HepG2 (cell line): ENCODE results near the gene SNN. TPM values are rescaled to one million over a fixed set of nuclear protein-coding genes. Genes with fewer than 3 reads are reported as not detected.

Experiments
- IRX3 ChIP-seq: sonication (generic); formaldehyde crosslinking; IDR thresholded peaks from 2 replicates; pipeline ENCODE4 v1.8.1; 2023; ENCODE audit warnings: mild to moderate bottlenecking, low read depth, missing genetic modification reagents, borderline replicate concordance
- JUNB ChIP-seq: sonication (generic); formaldehyde crosslinking; IDR thresholded peaks from 2 replicates; pipeline ENCODE4 v1.8.0; 2022; ENCODE audit warnings: missing genetic modification reagents, mild to moderate bottlenecking, borderline replicate concordance
- KDM2A ChIP-seq: sonication (generic); formaldehyde crosslinking; IDR thresholded peaks from 2 replicates; pipeline ENCODE4 v1.4.0; 2020; ENCODE audit warnings: low read depth, missing genetic modification reagents, borderline replicate concordance
- KDM3A ChIP-seq: IDR thresholded peaks from 2 replicates; pipeline ENCODE4 v1.6.1; 2018; ENCODE audit warnings: low read depth, missing compliant biosample characterization
- KLF15 ChIP-seq: sonication (generic); formaldehyde crosslinking; IDR thresholded peaks from 2 replicates; pipeline ENCODE4 v1.8.1; 2023; ENCODE audit warnings: borderline replicate concordance, mild to moderate bottlenecking, inconsistent platforms, missing genetic modification reagents, mixed read lengths
- MTF2 ChIP-seq: sonication (generic); formaldehyde crosslinking; IDR thresholded peaks from 2 replicates; pipeline ENCODE4 v1.5.0; 2020; ENCODE audit warnings: missing genetic modification reagents, borderline replicate concordance
- NCOA1 ChIP-seq: sonication (generic); formaldehyde crosslinking; IDR thresholded peaks from 2 replicates; pipeline ENCODE4 v1.9.0; 2021; ENCODE audit warnings: missing genetic modification reagents
- NFATC3 ChIP-seq: sonication (generic); formaldehyde crosslinking; IDR thresholded peaks from 2 replicates; pipeline ENCODE4 v1.5.1; 2020; ENCODE audit warnings: mild to moderate bottlenecking, missing genetic modification reagents
- ONECUT2 ChIP-seq: sonication (generic); formaldehyde crosslinking; IDR thresholded peaks from 2 replicates; pipeline ENCODE4 v1.4.0; 2020; ENCODE audit warnings: missing genetic modification reagents
- PCBP1 ChIP-seq: fragments of 200-400 bp; formaldehyde crosslinking; IDR thresholded peaks from 2 replicates; pipeline ENCODE4 v1.6.1; 2017; ENCODE audit warnings: mild to moderate bottlenecking, low read depth, low read length, borderline replicate concordance
- SOX5 ChIP-seq: IDR thresholded peaks from 2 replicates; pipeline ENCODE4 v1.6.1; 2016; ENCODE audit warnings: borderline replicate concordance
- U2AF1 ChIP-seq: fragments of 200-400 bp; formaldehyde crosslinking; optimal IDR thresholded peaks from 2 replicates; pipeline ENCODE3; 2017; ENCODE audit warnings: mild to moderate bottlenecking, low read depth, low read length
- ZFX ChIP-seq: sonication (generic); formaldehyde crosslinking; IDR thresholded peaks from 2 replicates; pipeline ENCODE4 v1.4.0; 2020; ENCODE audit warnings: mild to moderate bottlenecking, low read depth, missing genetic modification reagents, moderate library complexity
- ZNF124 ChIP-seq: sonication (generic); formaldehyde crosslinking; IDR thresholded peaks from 2 replicates; pipeline ENCODE4 v1.4.0; 2020; ENCODE audit warnings: missing genetic modification reagents
- ZNF260 ChIP-seq: sonication (generic); formaldehyde crosslinking; IDR thresholded peaks from 2 replicates; pipeline ENCODE4 v1.4.0; 2020; ENCODE audit warnings: missing genetic modification reagents, low read depth, mild to moderate bottlenecking, borderline replicate concordance
- ZNF34 ChIP-seq: sonication (generic); formaldehyde crosslinking; IDR thresholded peaks from 2 replicates; pipeline ENCODE4 v1.4.0; 2020; ENCODE audit warnings: mild to moderate bottlenecking, missing genetic modification reagents, borderline replicate concordance
- ZNF430 ChIP-seq: sonication (generic); formaldehyde crosslinking; IDR thresholded peaks from 2 replicates; pipeline ENCODE4 v1.9.0; 2021; ENCODE audit warnings: mild to moderate bottlenecking, missing genetic modification reagents
- ZNF567 ChIP-seq: sonication (generic); formaldehyde crosslinking; IDR thresholded peaks from 2 replicates; pipeline ENCODE4 v1.8.1; 2023; ENCODE audit warnings: mild to moderate bottlenecking, missing genetic modification reagents, borderline replicate concordance
- ZNF670 ChIP-seq: sonication (generic); formaldehyde crosslinking; IDR thresholded peaks from 2 replicates; pipeline ENCODE4 v1.8.0; 2022; ENCODE audit warnings: mild to moderate bottlenecking, missing genetic modification reagents, borderline replicate concordance
- ZNF879 ChIP-seq: sonication (generic); formaldehyde crosslinking; IDR thresholded peaks from 2 replicates; pipeline ENCODE4 v1.8.1; 2023; ENCODE audit warnings: missing genetic modification reagents
- ZSCAN12 ChIP-seq: sonication (generic); formaldehyde crosslinking; IDR thresholded peaks from 2 replicates; pipeline ENCODE4 v1.9.0; 2021; ENCODE audit warnings: mild to moderate bottlenecking, missing genetic modification reagents
- ZSCAN9 ChIP-seq: IDR thresholded peaks from 2 replicates; pipeline ENCODE4 v1.6.1; 2016; ENCODE audit warnings: borderline replicate concordance
- polyA plus RNA-seq, 8 experiments: library from polyadenylated mRNA; depleted of rRNA in 3 of 8; stranded (reverse) in 7 of 8; unstranded in 1 of 8; fragments of >200 nt; fragmentation: Illumina TruSeq in 4 of 8; extraction: Trizol in 4 of 8; gene quantifications; 2 replicates each; pipeline versions ENCODE4 v1.2.1 to v1.2.3, GENCODE V29; 2011 to 2016; ENCODE audit warnings: low read depth in 4 of 8, missing spikeins in 1 of 8, mixed read lengths in 1 of 8; ENCODE audit not compliant: insufficient read depth in 1 of 8
- total RNA-seq, 5 experiments: library from RNA; depleted of rRNA; stranded (reverse); fragments of >200 nt; fragmentation: Illumina TruSeq; extraction: Trizol; gene quantifications; 2 replicates each; pipeline ENCODE4 v1.2.3, GENCODE V29; 2016; ENCODE audit warnings: low read depth in 1 of 5
- TF ChIP-seq, protein P1 (sequence below): sonication (generic); formaldehyde crosslinking; IDR thresholded peaks from 2 replicates; pipeline ENCODE4 v1.8.0; 2022; ENCODE audit warnings: missing genetic modification reagents, mild to moderate bottlenecking, moderate library complexity, borderline replicate concordance
- TF ChIP-seq, protein P2 (sequence below): sonication (generic); formaldehyde crosslinking; IDR thresholded peaks from 2 replicates; pipeline ENCODE4 v1.4.0; 2020; ENCODE audit warnings: missing genetic modification reagents, mild to moderate bottlenecking, borderline replicate concordance

The SNN gene
- total and polyA plus RNA-seq, 2 of the 13 experiments (the other 11 are each of a cell fraction or from before 2014, with no cell fraction given) = 5.2 to 8.4 TPM

- no peak for TF ChIP-seq U2AF1
- TF ChIP-seq ZNF124 (CRISPR knock-in tag) = no peak
- TF ChIP-seq, protein P1, sequence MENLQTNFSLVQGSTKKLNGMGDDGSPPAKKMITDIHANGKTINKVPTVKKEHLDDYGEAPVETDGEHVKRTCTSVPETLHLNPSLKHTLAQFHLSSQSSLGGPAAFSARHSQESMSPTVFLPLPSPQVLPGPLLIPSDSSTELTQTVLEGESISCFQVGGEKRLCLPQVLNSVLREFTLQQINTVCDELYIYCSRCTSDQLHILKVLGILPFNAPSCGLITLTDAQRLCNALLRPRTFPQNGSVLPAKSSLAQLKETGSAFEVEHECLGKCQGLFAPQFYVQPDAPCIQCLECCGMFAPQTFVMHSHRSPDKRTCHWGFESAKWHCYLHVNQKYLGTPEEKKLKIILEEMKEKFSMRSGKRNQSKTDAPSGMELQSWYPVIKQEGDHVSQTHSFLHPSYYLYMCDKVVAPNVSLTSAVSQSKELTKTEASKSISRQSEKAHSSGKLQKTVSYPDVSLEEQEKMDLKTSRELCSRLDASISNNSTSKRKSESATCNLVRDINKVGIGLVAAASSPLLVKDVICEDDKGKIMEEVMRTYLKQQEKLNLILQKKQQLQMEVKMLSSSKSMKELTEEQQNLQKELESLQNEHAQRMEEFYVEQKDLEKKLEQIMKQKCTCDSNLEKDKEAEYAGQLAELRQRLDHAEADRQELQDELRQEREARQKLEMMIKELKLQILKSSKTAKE (CRISPR knock-in tag) = 0 out of 2 replicates have a peak, but pooled peaks have one; percentile 37
- TF ChIP-seq IRX3 (CRISPR knock-in tag) = no peak
- TF ChIP-seq ZNF260 = no peak
- no peak for TF ChIP-seq KDM3A (CRISPR knock-in tag)
- no peak for TF ChIP-seq ZSCAN9 (CRISPR knock-in tag)
- peak; percentile 57; the same call in 1 of the 2 replicates for TF ChIP-seq KDM2A (CRISPR knock-in tag)
- TF ChIP-seq ZNF34 = no peak
- TF ChIP-seq ZSCAN12 (CRISPR knock-in tag) = no peak
- TF ChIP-seq PCBP1 = no peak
- TF ChIP-seq NFATC3 (CRISPR knock-in tag) = no peak
- no peak for TF ChIP-seq KLF15
- TF ChIP-seq, protein P2, sequence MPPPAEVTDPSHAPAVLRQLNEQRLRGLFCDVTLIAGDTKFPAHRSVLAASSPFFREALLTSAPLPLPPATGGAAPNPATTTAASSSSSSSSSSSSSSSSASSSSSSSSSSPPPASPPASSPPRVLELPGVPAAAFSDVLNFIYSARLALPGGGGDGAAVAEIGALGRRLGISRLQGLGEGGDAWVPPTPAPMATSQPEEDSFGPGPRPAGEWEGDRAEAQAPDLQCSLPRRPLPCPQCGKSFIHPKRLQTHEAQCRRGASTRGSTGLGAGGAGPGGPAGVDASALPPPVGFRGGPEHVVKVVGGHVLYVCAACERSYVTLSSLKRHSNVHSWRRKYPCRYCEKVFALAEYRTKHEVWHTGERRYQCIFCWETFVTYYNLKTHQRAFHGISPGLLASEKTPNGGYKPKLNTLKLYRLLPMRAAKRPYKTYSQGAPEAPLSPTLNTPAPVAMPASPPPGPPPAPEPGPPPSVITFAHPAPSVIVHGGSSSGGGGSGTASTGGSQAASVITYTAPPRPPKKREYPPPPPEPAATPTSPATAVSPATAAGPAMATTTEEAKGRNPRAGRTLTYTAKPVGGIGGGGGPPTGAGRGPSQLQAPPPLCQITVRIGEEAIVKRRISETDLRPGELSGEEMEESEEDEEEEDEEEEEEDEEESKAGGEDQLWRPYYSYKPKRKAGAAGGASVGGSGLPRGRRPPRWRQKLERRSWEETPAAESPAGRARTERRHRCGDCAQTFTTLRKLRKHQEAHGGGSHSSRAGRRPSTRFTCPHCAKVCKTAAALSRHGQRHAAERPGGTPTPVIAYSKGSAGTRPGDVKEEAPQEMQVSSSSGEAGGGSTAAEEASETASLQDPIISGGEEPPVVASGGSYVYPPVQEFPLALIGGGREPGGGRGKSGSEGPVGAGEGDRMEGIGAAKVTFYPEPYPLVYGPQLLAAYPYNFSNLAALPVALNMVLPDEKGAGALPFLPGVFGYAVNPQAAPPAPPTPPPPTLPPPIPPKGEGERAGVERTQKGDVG = peak; percentile 64; the same call in 1 of the 2 replicates
- no peak; the same call in 1 of the 2 replicates for TF ChIP-seq JUNB (CRISPR knock-in tag)
- TF ChIP-seq ZNF879 (CRISPR knock-in tag) = no peak
- no peak for TF ChIP-seq ONECUT2
- no peak; the same call in 1 of the 2 replicates for TF ChIP-seq ZNF670 (CRISPR knock-in tag)
- TF ChIP-seq MTF2 (CRISPR knock-in tag) = 0 out of 2 replicates have a peak, but pooled peaks have one; percentile 75
- TF ChIP-seq ZFX = peak; percentile 46; the same call in 1 of the 2 replicates
- peak; percentile 52; the same call in 1 of the 2 replicates for TF ChIP-seq SOX5 (CRISPR knock-in tag)
- peak; percentile 26; the same call in 1 of the 2 replicates for TF ChIP-seq ZNF430
- no peak for TF ChIP-seq ZNF567 (CRISPR knock-in tag)
- TF ChIP-seq NCOA1 = no peak
These were observed 28.0 kb upstream of the SNN start (continued) for GRCh38 chr16:11639925-11640899.
